ENCODE results near the gene CCDC15. TPM values are rescaled to one million over a fixed set of nuclear protein-coding genes. Genes with fewer than 3 reads are reported as not detected.

Gene CCDC15
- total RNA-seq, 1 donor from 2014 or later = 3.2 TPM

DNA sequence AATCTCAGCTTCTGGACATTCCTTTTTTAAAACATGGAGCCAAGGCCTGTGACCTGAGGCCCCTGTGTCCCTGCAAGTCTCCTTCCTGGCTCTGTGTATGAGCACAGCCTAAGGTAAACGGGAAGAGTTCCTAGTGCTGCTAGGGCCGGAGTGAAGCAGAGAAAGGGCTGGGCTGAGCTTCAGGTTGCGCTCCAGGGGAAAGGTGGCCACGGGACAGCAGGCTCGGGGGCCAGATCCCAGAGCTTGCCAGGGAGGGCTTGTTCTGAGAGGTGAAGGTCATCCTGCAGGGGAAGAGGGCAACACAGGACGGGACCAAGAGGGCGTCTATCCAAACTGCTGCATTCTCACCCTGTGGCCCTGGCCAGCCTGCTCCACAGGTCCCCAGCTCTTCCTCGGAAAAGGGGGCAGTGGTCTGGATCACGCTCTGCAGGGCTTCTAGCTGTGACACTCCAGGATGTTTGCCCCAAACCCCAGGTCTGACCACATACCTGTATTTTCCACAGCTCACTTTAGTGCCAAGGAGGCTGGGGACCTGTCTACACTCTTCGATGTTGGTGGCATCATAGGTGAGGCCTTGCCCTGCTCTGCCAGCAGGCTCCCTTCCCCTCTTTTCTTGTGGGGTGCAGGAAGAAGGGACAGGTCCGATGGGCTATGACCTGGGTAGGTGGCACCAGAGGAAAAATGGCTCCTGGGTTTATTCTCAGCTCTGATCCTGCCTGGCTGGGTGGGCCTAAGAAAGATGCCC, 129.5 kb downstream of the CCDC15 start:
- H3K4me1 Mint-ChIP-seq (ENCODE audit: unreplicated experiment) = peaks cover 5% of the 10 kb centered on the region
- peak overlapping the region; percentile 77 for H3K27ac Mint-ChIP-seq
- no peaks in the 10 kb centered on the region for H3K9me3 Mint-ChIP-seq
- no peak overlapping the region for H3K4me3 Mint-ChIP-seq
- H3K36me3 Mint-ChIP-seq = no peaks in the 10 kb centered on the region
- no peak for DNase-seq (ENCODE audit: extremely low spot score, unreplicated experiment)
- TF ChIP-seq, protein P1, sequence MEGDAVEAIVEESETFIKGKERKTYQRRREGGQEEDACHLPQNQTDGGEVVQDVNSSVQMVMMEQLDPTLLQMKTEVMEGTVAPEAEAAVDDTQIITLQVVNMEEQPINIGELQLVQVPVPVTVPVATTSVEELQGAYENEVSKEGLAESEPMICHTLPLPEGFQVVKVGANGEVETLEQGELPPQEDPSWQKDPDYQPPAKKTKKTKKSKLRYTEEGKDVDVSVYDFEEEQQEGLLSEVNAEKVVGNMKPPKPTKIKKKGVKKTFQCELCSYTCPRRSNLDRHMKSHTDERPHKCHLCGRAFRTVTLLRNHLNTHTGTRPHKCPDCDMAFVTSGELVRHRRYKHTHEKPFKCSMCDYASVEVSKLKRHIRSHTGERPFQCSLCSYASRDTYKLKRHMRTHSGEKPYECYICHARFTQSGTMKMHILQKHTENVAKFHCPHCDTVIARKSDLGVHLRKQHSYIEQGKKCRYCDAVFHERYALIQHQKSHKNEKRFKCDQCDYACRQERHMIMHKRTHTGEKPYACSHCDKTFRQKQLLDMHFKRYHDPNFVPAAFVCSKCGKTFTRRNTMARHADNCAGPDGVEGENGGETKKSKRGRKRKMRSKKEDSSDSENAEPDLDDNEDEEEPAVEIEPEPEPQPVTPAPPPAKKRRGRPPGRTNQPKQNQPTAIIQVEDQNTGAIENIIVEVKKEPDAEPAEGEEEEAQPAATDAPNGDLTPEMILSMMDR (conservative IDR thresholded peaks at IDR 0.05) = no peak
- H3K27me3 Mint-ChIP-seq = peaks cover 6% of the 10 kb centered on the region

DNA sequence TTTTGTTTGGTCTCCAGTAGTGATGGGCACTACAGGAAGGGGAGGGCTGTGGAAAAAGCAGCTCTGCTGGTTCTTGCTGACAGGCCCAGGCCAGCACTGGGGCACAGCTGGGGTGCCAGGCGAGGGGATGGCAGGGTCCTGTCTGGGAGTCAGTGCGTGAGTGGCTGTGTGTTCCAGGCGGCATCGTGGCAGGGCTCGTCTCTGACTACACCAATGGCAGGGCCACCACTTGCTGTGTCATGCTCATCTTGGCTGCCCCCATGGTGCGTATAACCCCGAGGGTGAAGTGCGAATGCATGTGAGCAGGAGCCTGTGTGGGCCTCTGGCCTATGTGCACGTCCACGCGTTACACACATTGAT, 130.0 kb downstream of the CCDC15 start:
- no peaks in the 10 kb centered on the region for H3K36me3 Mint-ChIP-seq
- no peak overlapping the region for H3K4me3 Mint-ChIP-seq
- peak overlapping the region; percentile 26 for H3K27ac Mint-ChIP-seq
- no peak for DNase-seq (ENCODE audit: extremely low spot score, unreplicated experiment)
- H3K9me3 Mint-ChIP-seq = no peaks in the 10 kb centered on the region
- H3K27me3 Mint-ChIP-seq = peaks cover 6% of the 10 kb centered on the region
- H3K4me1 Mint-ChIP-seq (ENCODE audit: unreplicated experiment) = peaks cover 5% of the 10 kb centered on the region
- TF ChIP-seq, protein P1 (conservative IDR thresholded peaks at IDR 0.05) = no peak

DNA sequence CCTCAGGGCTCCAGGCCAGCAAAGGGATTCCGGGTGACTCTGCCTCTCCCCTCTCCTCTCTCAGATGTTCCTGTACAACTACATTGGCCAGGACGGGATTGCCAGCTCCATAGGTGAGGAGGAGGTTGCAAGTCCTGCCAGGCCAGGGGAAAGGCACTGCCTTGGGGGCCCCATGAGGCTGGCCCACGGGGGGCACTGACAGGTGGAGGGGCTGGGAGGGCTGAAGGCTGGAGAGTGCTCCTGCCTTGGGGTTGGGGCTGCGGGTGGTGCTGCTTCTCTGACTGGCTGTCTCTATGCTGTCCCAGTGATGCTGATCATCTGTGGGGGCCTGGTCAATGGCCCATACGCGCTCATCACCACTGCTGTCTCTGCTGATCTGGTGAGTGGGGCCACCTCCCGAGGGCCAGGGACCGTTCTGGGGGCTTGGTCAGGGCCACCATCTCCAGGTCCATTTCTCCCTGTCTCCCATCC, 130.8 kb downstream of the CCDC15 start:
- TF ChIP-seq, protein P1 (conservative IDR thresholded peaks at IDR 0.05) = no peak
- Mint-ChIP-seq H3K9me3 (no peaks in the 10 kb centered on the region), H3K27me3 (peaks cover 6% of the 10 kb centered on the region), H3K4me1 (ENCODE audit: unreplicated experiment) (peaks cover 5% of the 10 kb centered on the region), H3K4me3 (no peak overlapping the region), H3K27ac (peak overlapping the region; percentile 26), H3K36me3 (no peaks in the 10 kb centered on the region)
- DNase-seq (ENCODE audit: extremely low spot score, unreplicated experiment) = no peak

DNA sequence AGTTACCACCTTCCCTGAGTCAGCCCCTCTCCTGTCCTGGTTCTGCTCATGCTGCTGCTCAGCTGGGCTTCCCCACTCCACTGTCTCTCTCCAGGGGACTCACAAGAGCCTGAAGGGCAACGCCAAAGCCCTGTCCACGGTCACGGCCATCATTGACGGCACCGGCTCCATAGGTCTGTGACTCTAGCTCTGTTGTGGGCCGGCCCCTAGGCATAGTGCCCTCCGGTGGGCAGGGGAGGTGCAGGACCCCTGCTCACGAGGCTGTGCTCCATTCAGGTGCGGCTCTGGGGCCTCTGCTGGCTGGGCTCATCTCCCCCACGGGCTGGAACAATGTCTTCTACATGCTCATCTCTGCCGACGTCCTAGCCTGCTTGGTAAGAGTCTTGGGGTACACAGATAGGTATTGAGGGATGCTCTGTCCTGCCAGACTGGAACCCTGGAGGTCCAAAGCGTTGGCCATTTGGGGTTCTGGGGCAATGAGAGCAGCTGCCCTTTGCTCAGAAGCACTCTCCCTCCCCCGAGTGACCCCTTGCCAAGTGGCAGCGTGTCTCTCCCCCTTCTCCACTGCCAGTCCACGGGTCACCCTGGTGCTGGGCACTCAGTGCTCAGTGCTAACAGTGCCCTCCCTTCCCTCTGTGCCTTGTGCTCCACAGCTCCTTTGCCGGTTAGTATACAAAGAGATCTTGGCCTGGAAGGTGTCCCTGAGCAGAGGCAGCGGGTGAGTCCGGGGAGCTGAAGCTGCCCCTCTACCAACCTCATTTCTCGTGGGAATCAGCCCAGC, 131.5 kb downstream of the CCDC15 start:
- Mint-ChIP-seq H3K27me3 (peaks cover 6% of the 10 kb centered on the region), H3K27ac (no peak overlapping the region), H3K36me3 (no peaks in the 10 kb centered on the region), H3K4me3 (no peak overlapping the region), H3K4me1 (ENCODE audit: unreplicated experiment) (peaks cover 5% of the 10 kb centered on the region), H3K9me3 (no peaks in the 10 kb centered on the region)
- no peak for DNase-seq (ENCODE audit: extremely low spot score, unreplicated experiment)
- TF ChIP-seq, protein P1 (conservative IDR thresholded peaks at IDR 0.05) = no peak

DNA sequence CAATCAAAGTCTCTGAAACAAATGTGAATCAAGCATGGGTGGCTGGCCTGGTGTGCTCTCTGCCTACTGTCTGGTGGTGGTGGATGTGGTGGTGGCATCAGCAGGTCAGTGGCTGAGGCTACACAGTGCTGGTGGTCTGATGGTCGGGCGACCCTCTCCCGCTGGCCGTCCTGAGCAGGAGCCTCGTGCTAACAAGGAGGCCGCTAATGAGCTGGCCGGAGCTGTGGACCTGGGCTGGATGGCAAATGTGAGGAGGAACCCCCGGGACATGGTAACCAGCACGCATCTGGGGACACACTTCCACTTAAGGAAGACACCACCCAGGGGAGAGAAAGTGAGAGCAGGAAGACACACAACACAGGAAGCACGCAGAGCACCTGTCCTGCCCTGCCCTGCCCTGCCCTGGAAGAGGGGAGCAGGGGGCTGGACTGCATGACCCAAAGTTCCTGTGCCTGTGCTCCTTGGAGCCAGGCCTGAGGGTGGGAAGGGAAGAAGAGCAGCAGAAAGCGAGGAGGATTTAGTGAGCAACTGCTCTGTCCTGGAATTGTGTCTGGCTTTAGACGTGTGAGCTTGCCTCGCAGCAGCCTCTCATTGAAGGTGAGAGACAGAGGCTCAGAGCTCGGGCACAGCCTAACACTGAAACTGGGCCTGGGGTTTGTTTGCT, 132.8 kb downstream of the CCDC15 start:
- no peaks in the 10 kb centered on the region for H3K9me3 Mint-ChIP-seq
- DNase-seq (ENCODE audit: extremely low spot score, unreplicated experiment) = no peak
- TF ChIP-seq, protein P1 (conservative IDR thresholded peaks at IDR 0.05) = no peak
- H3K27me3 Mint-ChIP-seq = peaks cover 6% of the 10 kb centered on the region
- H3K27ac Mint-ChIP-seq = no peak overlapping the region
- no peak overlapping the region for H3K4me3 Mint-ChIP-seq
- H3K4me1 Mint-ChIP-seq (ENCODE audit: unreplicated experiment) = peaks cover 14% of the 10 kb centered on the region
- peaks cover 3% of the 10 kb centered on the region for H3K36me3 Mint-ChIP-seq

All from type B pancreatic cell (in vitro differentiated cells).